Measurements from ENCODE around the gene ADAM33.

Gene ADAM33

DNA sequence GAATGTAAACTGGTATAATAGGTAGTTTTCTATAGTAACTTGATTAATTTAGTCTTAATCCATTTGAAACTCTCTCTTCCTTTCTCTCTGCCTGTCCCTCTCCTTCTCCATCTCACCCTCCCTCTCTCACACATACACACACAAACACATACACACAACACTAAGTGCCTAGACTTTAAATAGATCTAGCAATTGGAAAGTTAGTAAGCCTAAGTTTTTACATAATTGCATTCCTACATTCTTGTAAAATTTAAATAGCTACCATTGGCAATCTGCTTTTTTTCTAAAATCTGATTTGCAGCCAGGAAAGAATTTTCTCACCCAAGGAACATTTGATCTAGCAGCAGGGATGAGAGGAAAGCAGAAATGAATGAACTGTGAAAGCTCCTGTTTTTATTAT lies 34.3 kb downstream of the ADAM33 start:
- no peak for DNase-seq (ENCODE audit: extremely low read depth in 1 of 2, low read depth in 1 of 2)

- DNase-seq (ENCODE audit: extremely low read depth in 1 of 2, low read depth in 1 of 2): no peak
Observed at GRCh38 chr20:3646651-3647050, 35.2 kb downstream of the ADAM33 start.

- no peak for DNase-seq (ENCODE audit: extremely low read depth in 1 of 2, low read depth in 1 of 2)
Observed at GRCh38 chr20:3646067-3646440, 35.8 kb downstream of the ADAM33 start.

DNA sequence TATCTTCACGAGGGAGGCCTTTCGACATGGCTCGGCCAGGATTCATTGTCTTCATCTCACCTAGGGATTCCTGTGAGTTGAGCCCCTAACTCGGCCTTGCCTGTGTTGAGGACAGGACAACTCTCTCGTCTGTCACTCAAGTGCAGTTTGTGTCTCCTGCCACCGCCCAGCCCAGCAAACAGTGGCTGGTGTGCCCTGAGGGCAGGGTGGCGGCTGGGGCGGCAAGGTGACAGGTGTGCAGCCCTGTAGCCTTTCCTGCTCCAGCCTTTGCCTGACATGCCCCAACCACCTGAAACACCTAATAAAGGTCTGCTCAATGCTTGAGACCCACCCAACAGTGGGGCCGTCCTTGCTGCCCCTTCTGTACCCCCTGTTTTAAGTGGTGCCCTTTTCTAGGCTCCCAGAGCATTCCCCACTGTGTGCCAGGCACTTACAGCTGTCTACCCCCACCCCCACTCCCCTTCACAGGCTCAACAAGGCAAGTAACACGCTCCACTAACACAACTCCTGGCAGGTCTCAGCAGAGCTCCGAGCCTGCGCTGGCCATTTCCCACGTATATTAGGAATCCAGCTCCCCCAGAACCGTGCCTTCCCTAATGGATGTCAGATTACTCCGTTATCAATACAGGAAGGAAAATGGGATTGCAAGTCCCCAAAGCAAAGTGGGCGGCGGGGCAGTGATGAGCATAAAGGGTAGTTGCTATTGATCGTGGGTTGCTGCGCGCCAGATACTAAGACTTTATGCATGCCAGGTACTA lies 36.3 kb downstream of the ADAM33 start:
- no peak for DNase-seq (ENCODE audit: extremely low read depth in 1 of 2, low read depth in 1 of 2)

DNA sequence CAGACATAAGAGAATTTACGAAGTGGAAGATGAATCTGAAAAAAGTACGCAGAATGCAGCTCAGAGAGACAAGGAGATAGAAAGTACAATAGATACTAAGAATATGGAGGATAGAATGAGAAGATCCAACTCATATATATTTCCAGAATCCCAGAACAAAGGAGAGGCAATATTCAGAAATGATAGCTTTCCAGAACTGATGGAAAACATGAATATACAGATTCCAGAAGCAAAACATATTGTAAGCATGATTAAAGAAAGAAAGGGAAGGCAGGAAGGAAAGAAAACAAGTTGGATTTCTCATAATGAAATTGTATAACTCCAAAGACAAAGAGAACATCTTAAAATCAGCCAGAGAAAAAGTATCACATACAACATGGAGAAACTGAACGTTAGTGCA lies 41.6 kb downstream of the ADAM33 start:
- DNase-seq (ENCODE audit: extremely low read depth in 1 of 2, low read depth in 1 of 2): no peak

DNA sequence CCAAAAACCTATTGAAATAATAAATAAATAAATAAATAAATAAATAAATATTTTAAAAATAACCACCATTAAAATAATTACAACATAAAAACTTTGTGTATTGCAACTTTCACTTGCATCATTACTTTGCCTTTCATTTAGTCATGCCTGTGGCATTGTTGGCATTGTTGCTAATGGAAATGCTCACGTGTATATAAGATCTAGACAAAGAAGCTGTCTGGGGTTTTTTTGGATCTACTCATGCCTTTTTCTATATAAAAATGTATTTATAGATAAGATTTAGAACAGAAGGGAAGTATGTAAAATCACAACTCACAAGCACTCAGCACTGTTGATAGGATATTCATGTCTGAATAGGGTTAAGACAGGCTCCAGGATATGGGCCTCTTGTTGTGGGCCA lies 46.5 kb downstream of the ADAM33 start:
- no peak for DNase-seq (ENCODE audit: extremely low read depth in 1 of 2, low read depth in 1 of 2)

DNA sequence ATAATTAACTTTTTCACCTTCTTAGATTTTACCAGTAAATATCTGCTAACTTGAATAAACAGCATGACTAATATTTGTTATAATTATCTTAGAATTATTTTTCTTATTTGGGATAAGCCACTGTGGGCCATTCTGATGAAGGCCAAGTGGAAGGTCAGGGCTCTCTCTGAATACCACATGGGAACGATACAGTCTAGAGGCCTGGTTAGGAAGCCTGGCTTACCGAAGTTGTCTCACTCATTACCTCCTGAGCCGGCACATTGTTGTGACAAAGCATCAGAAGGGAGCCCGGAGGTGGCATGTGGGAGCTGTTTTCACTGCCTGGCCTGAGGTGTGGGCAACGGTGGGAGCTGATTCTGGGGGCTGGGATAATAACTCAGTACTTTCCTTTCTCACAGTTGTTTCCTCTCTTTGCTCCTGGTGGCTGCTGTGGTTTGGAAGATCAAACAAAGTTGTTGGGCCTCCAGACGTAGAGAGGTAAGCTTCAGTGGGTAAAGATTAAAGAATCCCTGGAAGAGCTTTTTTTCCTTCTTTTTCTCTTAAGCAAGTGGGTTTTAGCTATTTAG lies 47.8 kb downstream of the ADAM33 start:
- DNase-seq (ENCODE audit: extremely low read depth in 1 of 2, low read depth in 1 of 2): no peak

DNA sequence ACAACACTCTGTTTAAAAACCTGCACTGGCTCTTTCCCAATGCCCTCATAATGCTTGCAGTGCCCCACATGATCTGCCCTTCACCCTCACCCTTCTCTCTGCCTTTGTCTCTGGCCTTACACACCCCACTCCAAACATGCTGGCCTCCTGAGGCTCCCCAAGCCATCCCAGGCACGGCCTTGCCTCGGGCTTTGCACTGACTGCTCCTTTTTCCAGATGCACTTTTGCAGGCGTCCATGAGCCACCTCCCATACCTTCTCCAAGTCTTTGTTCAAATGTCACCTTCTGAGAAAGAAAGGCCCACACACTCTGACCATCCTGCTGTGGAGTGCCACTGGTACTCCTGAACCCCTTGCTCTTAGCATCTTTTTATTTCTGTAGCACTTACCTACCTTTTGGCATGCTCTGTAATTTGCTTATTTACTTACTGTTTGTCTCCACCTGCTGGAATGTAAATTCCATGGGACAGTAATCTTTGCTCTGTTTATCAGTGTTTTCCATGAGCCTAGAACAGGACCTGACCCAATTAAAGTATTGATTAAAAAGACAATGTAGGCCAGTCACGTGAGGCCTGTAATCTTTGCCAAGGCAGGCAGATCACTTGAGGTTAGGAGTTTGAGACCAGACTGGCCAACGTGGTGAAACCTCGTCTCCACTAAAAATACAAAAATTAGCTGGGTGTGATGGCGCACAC lies 49.4 kb downstream of the ADAM33 start:
- DNase-seq (ENCODE audit: extremely low read depth in 1 of 2, low read depth in 1 of 2): no peak

DNA sequence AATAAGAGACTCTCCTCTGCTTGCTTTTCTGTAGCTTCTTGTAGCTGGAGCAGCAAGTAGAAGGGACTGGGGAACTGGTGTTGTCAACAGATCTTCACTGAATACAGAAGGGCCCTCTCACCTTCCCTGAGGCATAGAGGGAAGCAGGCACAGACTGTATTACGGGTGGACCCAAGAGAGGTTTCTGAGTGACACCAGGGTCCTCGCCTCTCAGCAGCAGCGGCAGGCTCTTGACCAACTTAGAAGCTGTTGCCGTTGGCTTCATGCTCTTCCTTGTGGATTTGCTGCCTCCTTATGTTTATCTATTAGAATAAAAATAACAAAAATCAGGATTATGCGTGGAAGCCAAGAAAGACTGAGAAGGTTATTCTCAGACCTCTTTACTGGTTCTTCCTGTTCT lies 50.3 kb downstream of the ADAM33 start:
- no peak for DNase-seq (ENCODE audit: extremely low read depth in 1 of 2, low read depth in 1 of 2)

- no peak for DNase-seq (ENCODE audit: extremely low read depth in 1 of 2, low read depth in 1 of 2)
Observed at GRCh38 chr20:3630429-3630828, 51.4 kb downstream of the ADAM33 start.

DNA sequence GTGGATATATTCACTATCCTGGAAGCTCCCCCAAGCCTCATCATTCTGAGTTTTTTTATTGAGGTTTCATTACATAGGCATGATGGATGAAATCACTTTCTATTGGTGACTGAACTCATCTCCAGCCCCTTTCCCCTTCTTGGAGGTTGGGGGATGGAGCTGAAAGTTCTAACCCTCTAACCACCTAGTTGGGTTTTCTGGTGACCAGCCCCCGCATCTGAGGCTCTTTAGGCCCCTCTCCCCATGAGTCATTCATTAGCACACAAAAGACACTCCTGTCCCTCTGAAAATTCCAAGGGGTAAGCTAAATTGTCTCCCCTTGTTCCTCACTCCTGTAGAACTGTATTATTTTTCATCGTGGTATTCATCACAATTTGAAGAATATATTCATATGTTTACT lies 51.9 kb downstream of the ADAM33 start:
- no peak for DNase-seq (ENCODE audit: extremely low read depth in 1 of 2, low read depth in 1 of 2)

GRCh38 chr20:3628502-3629314 lies 53.1 kb downstream of the ADAM33 start:
- no peak for DNase-seq (ENCODE audit: extremely low read depth in 1 of 2, low read depth in 1 of 2)

GRCh38 chr20:3627476-3627875 lies 54.3 kb downstream of the ADAM33 start:
- no peak for DNase-seq (ENCODE audit: extremely low read depth in 1 of 2, low read depth in 1 of 2)

DNA sequence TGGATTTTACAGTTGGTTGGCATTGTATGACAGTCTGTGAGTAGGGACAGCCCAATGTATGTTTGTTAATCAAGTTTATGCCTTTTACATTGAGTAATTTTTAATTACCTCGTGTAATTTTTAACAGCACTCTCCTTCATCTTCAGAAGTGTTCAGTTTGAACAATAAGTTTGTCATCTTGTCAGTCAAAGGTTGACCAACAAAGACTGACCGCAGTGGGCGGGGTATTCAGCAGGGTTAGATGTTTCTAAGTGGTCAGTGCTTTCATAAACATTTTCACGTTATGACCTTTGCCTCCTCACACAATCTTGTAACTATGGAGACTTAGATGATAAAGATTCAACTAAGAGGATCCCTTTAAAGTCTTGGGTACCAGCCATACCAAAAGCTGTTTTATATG lies 59.4 kb downstream of the ADAM33 start:
- DNase-seq (ENCODE audit: extremely low read depth in 1 of 2, low read depth in 1 of 2): no peak

- DNase-seq (ENCODE audit: extremely low read depth in 1 of 2, low read depth in 1 of 2): no peak
Observed at GRCh38 chr20:3621111-3621510, 60.7 kb downstream of the ADAM33 start.

Measured in stimulated activated CD8-positive, alpha-beta memory T cell treated with anti-CD3 and anti-CD28 coated beads, Interleukin-7, amount 100 ng/mL, for 48 hours (primary cell).